ENCODE results near the gene ADRA2A. TPM values are rescaled to one million over a fixed set of nuclear protein-coding genes. Genes with fewer than 3 reads are reported as not detected.

ADRA2A gene
- polyA plus RNA-seq (2011; rRNA removed) (0.18 and 0.25 TPM in 2 replicates), polyA minus RNA-seq (2011; rRNA and poly(A)+ RNA removed) (0.09 and 0.10 TPM in 2 replicates)

DNA sequence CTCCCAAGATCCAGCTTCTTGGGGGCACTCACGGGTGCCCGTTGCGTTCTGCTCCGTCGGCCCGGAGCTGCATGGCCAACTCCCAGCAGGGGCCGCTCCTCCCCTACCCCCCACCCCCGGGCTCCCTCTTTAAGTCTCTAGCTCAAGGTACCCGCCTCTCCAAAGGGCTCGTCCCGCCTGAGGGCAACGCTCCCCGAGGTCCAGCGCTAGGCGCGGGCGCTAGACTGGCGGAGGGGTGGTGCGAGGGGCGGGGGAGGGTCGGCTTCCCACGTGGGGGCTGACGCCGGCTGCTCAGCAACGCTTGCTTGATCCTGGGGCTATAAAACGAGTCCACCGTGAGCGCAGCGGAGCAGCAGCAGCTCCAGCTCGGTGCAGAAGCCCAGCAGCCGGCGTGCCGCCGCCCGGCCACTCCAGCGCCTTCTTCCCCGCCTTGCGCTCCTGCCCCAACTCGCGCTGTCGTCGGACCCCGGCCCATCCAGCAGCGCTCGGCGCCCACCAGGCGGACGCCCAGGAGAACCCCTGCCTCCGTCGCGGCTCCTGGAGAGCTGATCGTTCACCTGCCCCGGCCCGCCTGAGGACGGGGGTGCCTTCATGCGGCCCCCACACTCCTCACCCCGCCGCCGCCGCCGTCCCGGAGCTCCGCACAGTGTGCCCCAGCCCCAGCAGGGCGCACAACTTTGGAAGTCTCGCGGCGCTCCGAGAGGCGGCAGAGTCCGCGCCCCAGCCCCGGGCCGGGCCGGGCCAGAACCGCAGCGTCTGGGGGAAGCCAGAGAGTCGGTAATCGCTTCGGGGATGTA lies at the start of gene ADRA2A:
ADRA2A (plus strand) TSS at position 348 of the 797 bp plus-strand sequence. CDS start 968 bp downstream, outside the sequence.
- peaks cover 40% of the 10 kb centered on the region for H3K27me3 ChIP-seq (ENCODE audit: control insufficient read depth, insufficient read depth, low read length)
- peak within 1 kb of the TSS; percentile 29 for H3K4me3 ChIP-seq (ENCODE audit: low read depth, low read length)
- POLR2A ChIA-PET: interaction anchor here (0.7 kb wide), 1 partner anchor 630 kb away, joined by 5 read pairs; no protein-coding TSS in a partner anchor
- CTCF ChIA-PET: interaction anchor here (0.6 to 2.9 kb wide), 24 partner anchors 9 to 1877 kb away, joined by 3 to 20 read pairs (median 3); no protein-coding TSS in a partner anchor
- TF ChIP-seq, protein P1, sequence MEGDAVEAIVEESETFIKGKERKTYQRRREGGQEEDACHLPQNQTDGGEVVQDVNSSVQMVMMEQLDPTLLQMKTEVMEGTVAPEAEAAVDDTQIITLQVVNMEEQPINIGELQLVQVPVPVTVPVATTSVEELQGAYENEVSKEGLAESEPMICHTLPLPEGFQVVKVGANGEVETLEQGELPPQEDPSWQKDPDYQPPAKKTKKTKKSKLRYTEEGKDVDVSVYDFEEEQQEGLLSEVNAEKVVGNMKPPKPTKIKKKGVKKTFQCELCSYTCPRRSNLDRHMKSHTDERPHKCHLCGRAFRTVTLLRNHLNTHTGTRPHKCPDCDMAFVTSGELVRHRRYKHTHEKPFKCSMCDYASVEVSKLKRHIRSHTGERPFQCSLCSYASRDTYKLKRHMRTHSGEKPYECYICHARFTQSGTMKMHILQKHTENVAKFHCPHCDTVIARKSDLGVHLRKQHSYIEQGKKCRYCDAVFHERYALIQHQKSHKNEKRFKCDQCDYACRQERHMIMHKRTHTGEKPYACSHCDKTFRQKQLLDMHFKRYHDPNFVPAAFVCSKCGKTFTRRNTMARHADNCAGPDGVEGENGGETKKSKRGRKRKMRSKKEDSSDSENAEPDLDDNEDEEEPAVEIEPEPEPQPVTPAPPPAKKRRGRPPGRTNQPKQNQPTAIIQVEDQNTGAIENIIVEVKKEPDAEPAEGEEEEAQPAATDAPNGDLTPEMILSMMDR (IDR thresholded peaks at IDR 0.05; ENCODE audit: insufficient read depth, low read depth, low read length): no peak
- DNase-seq (ENCODE audit: low read depth): peak; percentile 7
- no peaks in the 10 kb centered on the region for H3K36me3 ChIP-seq (ENCODE audit: control insufficient read depth, insufficient read depth, low read length)

DNA sequence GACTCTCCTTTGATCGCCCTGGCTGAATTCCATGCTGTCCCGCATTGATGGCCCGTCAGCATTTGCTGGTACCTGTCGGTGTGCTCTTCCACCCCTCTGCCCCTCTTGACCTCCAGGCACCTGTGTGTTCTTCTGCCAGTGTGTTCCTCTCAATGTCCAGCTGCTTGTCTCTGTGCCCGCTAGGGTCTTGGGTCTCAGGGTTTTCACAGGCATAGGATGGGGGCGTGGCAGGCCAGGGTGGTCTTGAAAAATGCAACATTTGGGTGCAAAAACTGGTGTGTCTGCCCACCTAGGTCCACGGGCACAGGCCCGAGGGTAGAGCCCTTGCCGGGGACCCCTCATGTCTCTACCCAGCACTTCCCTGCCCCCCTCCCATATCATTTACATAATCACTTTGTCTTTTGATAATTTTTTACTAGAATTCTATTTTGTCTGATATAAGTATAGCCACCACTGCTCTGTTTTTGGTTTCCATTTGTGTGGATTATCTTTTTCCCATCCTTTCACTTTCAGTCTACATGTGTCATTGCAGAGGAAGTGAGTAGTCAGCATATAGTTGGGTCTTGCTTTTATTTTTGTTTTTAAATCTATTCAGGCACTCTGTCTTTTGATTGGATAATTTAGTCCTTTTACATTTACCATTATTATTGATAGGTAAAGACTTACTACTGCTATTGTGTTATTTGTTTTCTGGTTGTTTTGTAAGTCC lies 46.6 kb upstream of the ADRA2A start:
- DNase-seq (ENCODE audit: low read depth): no peak
- CTCF ChIA-PET: no interaction called here

DNA sequence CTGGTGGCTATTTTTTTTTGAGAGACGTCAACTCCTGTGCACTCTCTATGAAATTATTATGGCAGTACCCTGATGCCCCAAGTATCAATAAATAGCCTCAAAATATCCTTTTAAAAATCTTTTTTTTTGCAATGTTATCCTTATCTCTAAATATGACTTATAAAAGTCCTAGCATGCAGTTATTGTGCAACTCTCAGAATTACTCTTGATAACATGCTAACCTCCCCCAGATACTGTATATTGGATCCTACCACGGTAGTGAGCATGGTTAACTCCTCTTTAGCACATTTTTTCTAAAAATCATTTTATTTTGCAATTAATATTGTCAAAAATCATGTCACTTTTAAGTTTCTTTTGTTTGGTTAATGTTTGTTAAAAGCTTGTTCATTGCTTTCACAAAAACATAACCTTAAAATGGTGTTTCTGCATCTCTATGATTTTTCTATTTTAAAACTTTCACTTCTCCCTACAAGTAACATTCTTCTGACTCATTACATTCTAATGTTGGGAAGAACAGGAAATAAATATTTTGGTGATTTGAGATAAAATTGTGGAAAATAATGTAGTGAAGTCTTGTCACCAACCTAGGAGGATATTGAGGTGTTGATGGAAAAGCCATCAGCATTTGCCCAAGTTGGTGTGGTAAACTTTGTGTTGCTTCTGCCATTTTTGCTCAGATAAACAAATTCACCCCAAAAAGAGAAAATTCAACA lies 42.1 kb upstream of the ADRA2A start:
- TF ChIP-seq, protein P1 (IDR thresholded peaks at IDR 0.05; ENCODE audit: insufficient read depth, low read depth, low read length): no peak
- Histone ChIP-seq H3K4me3 (ENCODE audit: low read depth, low read length) (no peak overlapping the region), H3K27me3 (ENCODE audit: control insufficient read depth, insufficient read depth, low read length) (no peaks in the 10 kb centered on the region), H3K36me3 (ENCODE audit: control insufficient read depth, insufficient read depth, low read length) (no peaks in the 10 kb centered on the region)
- CTCF ChIA-PET: interaction anchor here (0.6 kb wide), 2 partner anchors 97 to 127 kb away, joined by 3 read pairs; no protein-coding TSS in a partner anchor
- POLR2A ChIA-PET: no interaction called here
- peak; percentile 14 for DNase-seq (ENCODE audit: low read depth)

More for the DNA sequence above, 46.6 kb upstream of the ADRA2A start:
- POLR2A ChIA-PET: no interaction called here
- Histone ChIP-seq H3K36me3 (ENCODE audit: control insufficient read depth, insufficient read depth, low read length) (no peaks in the 10 kb centered on the region), H3K27me3 (ENCODE audit: control insufficient read depth, insufficient read depth, low read length) (no peaks in the 10 kb centered on the region), H3K4me3 (ENCODE audit: low read depth, low read length) (no peak overlapping the region)
- TF ChIP-seq, protein P1 (IDR thresholded peaks at IDR 0.05; ENCODE audit: insufficient read depth, low read depth, low read length): no peak

DNA sequence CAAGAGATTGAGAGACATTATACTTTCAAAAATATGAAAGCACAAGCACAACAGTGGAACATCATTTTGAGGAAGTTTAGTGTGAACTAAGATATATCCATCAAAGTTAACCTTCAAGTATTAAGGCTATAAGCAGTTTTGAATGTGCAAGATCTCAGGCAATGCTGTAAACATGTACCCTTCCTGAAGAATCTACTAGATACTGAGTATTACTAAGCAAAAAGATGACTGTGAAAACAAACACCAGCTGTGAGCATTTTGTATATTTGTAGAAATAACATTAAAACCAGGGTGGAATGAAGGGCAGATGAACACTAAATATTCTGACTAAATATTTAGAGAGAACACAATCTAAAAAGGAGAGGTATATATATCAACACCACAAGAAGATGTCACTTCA lies 41.3 kb upstream of the ADRA2A start:
- DNase-seq (ENCODE audit: low read depth): no peak
- H3K4me3 ChIP-seq (ENCODE audit: low read depth, low read length): no peak overlapping the region
- H3K27me3 ChIP-seq (ENCODE audit: control insufficient read depth, insufficient read depth, low read length): no peaks in the 10 kb centered on the region
- ChIA-PET CTCF (interaction anchor here (0.6 kb wide), 1 partner anchor 128 kb away, joined by 3 read pairs; no protein-coding TSS in a partner anchor), POLR2A (no interaction called here)
- H3K36me3 ChIP-seq (ENCODE audit: control insufficient read depth, insufficient read depth, low read length): no peaks in the 10 kb centered on the region
- TF ChIP-seq, protein P1 (IDR thresholded peaks at IDR 0.05; ENCODE audit: insufficient read depth, low read depth, low read length): no peak

All from BJ (cell line).